Right forelimb (tissue), 1 donor: ENCODE data around the gene APOO.

Experiments
- DNase-seq: peaks from one replicate; pipeline ENCODE4 v3.0.0-alpha.2; 2018

Gene APOO

GRCh38 chrX:23857363-23857762 is 50.4 kb downstream of the APOO start:
- DNase-seq, result no peak

GRCh38 chrX:23855569-23855968 is 52.2 kb downstream of the APOO start:
- DNase-seq, result no peak

- no peak for DNase-seq
Observed at GRCh38 chrX:23854945-23855344, 52.8 kb downstream of the APOO start.

- DNase-seq, result no peak
Observed at GRCh38 chrX:23854122-23854521, 53.6 kb downstream of the APOO start.

- DNase-seq, result no peak
Observed at GRCh38 chrX:23851544-23851943, 56.2 kb downstream of the APOO start.

GRCh38 chrX:23849241-23849640 is 58.5 kb downstream of the APOO start:
- no peak for DNase-seq

- DNase-seq, result no peak
Observed at GRCh38 chrX:23845351-23845817, 62.4 kb downstream of the APOO start.

- DNase-seq, result no peak
Observed at GRCh38 chrX:23844502-23845138, 63.1 kb downstream of the APOO start.

- DNase-seq, result no peak
Observed at GRCh38 chrX:23841847-23842522, 65.8 kb downstream of the APOO start.

- DNase-seq, result no peak
Observed at GRCh38 chrX:23840674-23841073, 67.1 kb downstream of the APOO start.

GRCh38 chrX:23838953-23839352 is 68.8 kb downstream of the APOO start:
- DNase-seq, result no peak

GRCh38 chrX:23832721-23833120 is 75.0 kb downstream of the APOO start:
- DNase-seq, result no peak

GRCh38 chrX:23828881-23829280 is 78.9 kb downstream of the APOO start:
- DNase-seq, result no peak

GRCh38 chrX:23826653-23827052 is 81.1 kb downstream of the APOO start:
- no peak for DNase-seq

GRCh38 chrX:23826216-23826615 is 81.5 kb downstream of the APOO start:
- DNase-seq, result no peak

- no peak for DNase-seq
Observed at GRCh38 chrX:23825675-23826074, 82.1 kb downstream of the APOO start.

- no peak for DNase-seq
Observed at GRCh38 chrX:23822841-23823240, 84.9 kb downstream of the APOO start.

GRCh38 chrX:23822397-23822796 is 85.3 kb downstream of the APOO start:
- no peak for DNase-seq

- no peak for DNase-seq
Observed at GRCh38 chrX:23821847-23822246, 85.9 kb downstream of the APOO start.

GRCh38 chrX:23820235-23820782 is 87.4 kb downstream of the APOO start:
- DNase-seq, result no peak

- no peak for DNase-seq
Observed at GRCh38 chrX:23819385-23820234, 88.1 kb downstream of the APOO start.

- no peak for DNase-seq
Observed at GRCh38 chrX:23817979-23818336, 89.8 kb downstream of the APOO start.

GRCh38 chrX:23816179-23816578 is 91.6 kb downstream of the APOO start:
- DNase-seq, result no peak

GRCh38 chrX:23815376-23815775 is 92.4 kb downstream of the APOO start:
- DNase-seq, result no peak
